ENCODE data around the gene DGKB.

The DGKB gene

GRCh38 chr7:14902589-14903067 is at the start of gene DGKB:
DGKB (minus strand) TSS chr7:14902751.
- DNase-seq (ENCODE audit: low read depth in 2 of 2) = no peak

- DNase-seq (ENCODE audit: low read depth in 2 of 2) = no peak
These were observed 47.5 kb upstream of the DGKB start for GRCh38 chr7:14950013-14950412.

GRCh38 chr7:14938181-14938580 is 35.6 kb upstream of the DGKB start:
- DNase-seq (ENCODE audit: low read depth in 2 of 2) = no peak

GRCh38 chr7:14937581-14937980 is 35.0 kb upstream of the DGKB start:
- DNase-seq (ENCODE audit: low read depth in 2 of 2) = no peak

- no peak for DNase-seq (ENCODE audit: low read depth in 2 of 2)
These were observed 34.0 kb upstream of the DGKB start for GRCh38 chr7:14936554-14936953.

- no peak for DNase-seq (ENCODE audit: low read depth in 2 of 2)
These were observed 32.3 kb upstream of the DGKB start for GRCh38 chr7:14934839-14935238.

- DNase-seq (ENCODE audit: low read depth in 2 of 2) = no peak
These were observed 29.1 kb upstream of the DGKB start for GRCh38 chr7:14931511-14932215.

GRCh38 chr7:14924398-14924797 is 21.8 kb upstream of the DGKB start:
- no peak for DNase-seq (ENCODE audit: low read depth in 2 of 2)

GRCh38 chr7:14911077-14911476 is 8.5 kb upstream of the DGKB start:
- DNase-seq (ENCODE audit: low read depth in 2 of 2) = no peak

GRCh38 chr7:14908697-14909096 is 6.1 kb upstream of the DGKB start:
- no peak for DNase-seq (ENCODE audit: low read depth in 2 of 2)

GRCh38 chr7:14905764-14906163 is 3.2 kb upstream of the DGKB start:
- DNase-seq (ENCODE audit: low read depth in 2 of 2) = no peak

- no peak for DNase-seq (ENCODE audit: low read depth in 2 of 2)
These were observed 2.5 kb downstream of the DGKB start for GRCh38 chr7:14900051-14900450.

- no peak for DNase-seq (ENCODE audit: low read depth in 2 of 2)
These were observed 3.5 kb downstream of the DGKB start for GRCh38 chr7:14899030-14899429.

- DNase-seq (ENCODE audit: low read depth in 2 of 2) = no peak
These were observed 6.1 kb downstream of the DGKB start for GRCh38 chr7:14896461-14896860.

- DNase-seq (ENCODE audit: low read depth in 2 of 2) = no peak
These were observed 7.7 kb downstream of the DGKB start for GRCh38 chr7:14894826-14895225.

- DNase-seq (ENCODE audit: low read depth in 2 of 2) = no peak
These were observed 9.6 kb downstream of the DGKB start for GRCh38 chr7:14892961-14893360.

GRCh38 chr7:14891289-14891688 is 11.3 kb downstream of the DGKB start:
- DNase-seq (ENCODE audit: low read depth in 2 of 2) = no peak

- no peak for DNase-seq (ENCODE audit: low read depth in 2 of 2)
These were observed 13.6 kb downstream of the DGKB start for GRCh38 chr7:14888962-14889361.

- DNase-seq (ENCODE audit: low read depth in 2 of 2) = no peak
These were observed 16.0 kb downstream of the DGKB start for GRCh38 chr7:14886533-14886932.

GRCh38 chr7:14875941-14876587 is 26.5 kb downstream of the DGKB start:
- no peak for DNase-seq (ENCODE audit: low read depth in 2 of 2)

- DNase-seq (ENCODE audit: low read depth in 2 of 2) = no peak
These were observed 30.7 kb downstream of the DGKB start for GRCh38 chr7:14871880-14872279.

GRCh38 chr7:14870394-14870793 is 32.2 kb downstream of the DGKB start:
- DNase-seq (ENCODE audit: low read depth in 2 of 2) = no peak

- DNase-seq (ENCODE audit: low read depth in 2 of 2) = no peak
These were observed 33.6 kb downstream of the DGKB start for GRCh38 chr7:14868937-14869336.

GRCh38 chr7:14861456-14861855 is 41.1 kb downstream of the DGKB start:
- no peak for DNase-seq (ENCODE audit: low read depth in 2 of 2)
